ENCODE results near the gene CFAP91. TPM values are rescaled to one million over a fixed set of nuclear protein-coding genes. Genes with fewer than 3 reads are reported as not detected.

The CFAP91 gene
- total and polyA plus RNA-seq, 2 donors (not counting 1 experiment from before 2014, with no cell fraction given) = 0.48 to 6.4 TPM

GRCh38 chr3:119658994-119659393 is 43.8 kb upstream of the CFAP91 start:
- Histone ChIP-seq H3K9me3 (ENCODE audit: control extremely low read depth in 1 of 3, control insufficient read depth in 2 of 3, insufficient read depth in 1 of 3, low read length in 2 of 3) (no peaks in the 10 kb centered on the region), H3K79me2 (ENCODE audit: control insufficient read depth, insufficient read depth, low read length) (no peaks in the 10 kb centered on the region), H3K4me2 (replicated peaks; ENCODE audit: low read depth, low read length, poor library complexity, severe bottlenecking) (no peak overlapping the region), H3K9ac (ENCODE audit: low read length) (no peak overlapping the region), H3K27me3 (replicated peaks in 1 of 4; ENCODE audit: control extremely low read depth in 1 of 4, control insufficient read depth in 3 of 4, insufficient read depth in 4 of 4, low read length in 3 of 4) (no peaks in the 10 kb centered on the region), H3K36me3 (replicated peaks in 1 of 2; ENCODE audit: control extremely low read depth in 1 of 2, control insufficient read depth in 1 of 2, extremely low read depth in 1 of 2, insufficient read depth in 2 of 2, low read length in 1 of 2) (no peaks in the 10 kb centered on the region), H2AFZ (ENCODE audit: insufficient read depth, low read depth, low read length, poor library complexity, severe bottlenecking) (no peak overlapping the region), H4K20me1 (ENCODE audit: control insufficient read depth, insufficient read depth, low read length, poor library complexity, severe bottlenecking) (no peaks in the 10 kb centered on the region), H3K4me1 (ENCODE audit: control insufficient read depth in 2 of 2, insufficient read depth in 2 of 2, low read length in 2 of 2) (peaks cover 0 to 3% of the 10 kb centered on the region in 2 donors), H3K4me3 (ENCODE audit: control extremely low read depth in 1 of 5, extremely low read depth in 1 of 5, insufficient read depth in 1 of 5, low read depth in 2 of 5, low read length in 4 of 5) (no peak overlapping the region), H3K27ac (ENCODE audit: low read length in 2 of 2) (no peak overlapping the region)
- H3K9me3 Mint-ChIP-seq (ENCODE audit: insufficient read depth) = no peaks in the 10 kb centered on the region
- ChIA-PET POLR2A (no interaction called here), CTCF (interaction anchor here (1.7 kb wide), 1 partner anchor 22 kb away, joined by 6 read pairs; no protein-coding TSS in a partner anchor)
- no peak overlapping the region for H3K4me3 Mint-ChIP-seq
- H3K4me1 Mint-ChIP-seq = peaks cover 29% of the 10 kb centered on the region
- intact Hi-C loops (cut with micrococcal nuclease) = no loop called here
- H3K27me3 Mint-ChIP-seq = no peaks in the 10 kb centered on the region
- no CpG with 5 or more reads among the region's 2 CpGs for WGBS (ENCODE audit: insufficient coverage)
- no peak for ATAC-seq (ENCODE audit: low read depth)
- DNase-seq = no peak
- H3K27ac Mint-ChIP-seq = no peak overlapping the region
- TF ChIP-seq EZH2 (IDR thresholded peaks at IDR 0.05; ENCODE audit: borderline replicate concordance, insufficient read depth, low read depth, low read length, poor library complexity, severe bottlenecking) (no peak), CTCF (IDR thresholded peaks at IDR 0.05) (no peak)

- Histone ChIP-seq H3K9ac (ENCODE audit: low read length) (no peak overlapping the region), H3K4me1 (ENCODE audit: control insufficient read depth in 2 of 2, insufficient read depth in 2 of 2, low read length in 2 of 2) (peaks cover 6 to 8% of the 10 kb centered on the region in 2 donors), H3K27me3 (replicated peaks in 1 of 4; ENCODE audit: control extremely low read depth in 1 of 4, control insufficient read depth in 3 of 4, insufficient read depth in 4 of 4, low read length in 3 of 4) (no peaks in the 10 kb centered on the region), H3K27ac (ENCODE audit: low read length in 2 of 2) (no peak overlapping the region), H3K9me3 (ENCODE audit: control extremely low read depth in 1 of 3, control insufficient read depth in 2 of 3, insufficient read depth in 1 of 3, low read length in 2 of 3) (no peaks in the 10 kb centered on the region), H3K36me3 (replicated peaks in 1 of 2; ENCODE audit: control extremely low read depth in 1 of 2, control insufficient read depth in 1 of 2, extremely low read depth in 1 of 2, insufficient read depth in 2 of 2, low read length in 1 of 2) (no peaks in the 10 kb centered on the region), H2AFZ (ENCODE audit: insufficient read depth, low read depth, low read length, poor library complexity, severe bottlenecking) (no peak overlapping the region), H4K20me1 (ENCODE audit: control insufficient read depth, insufficient read depth, low read length, poor library complexity, severe bottlenecking) (no peaks in the 10 kb centered on the region), H3K79me2 (ENCODE audit: control insufficient read depth, insufficient read depth, low read length) (no peaks in the 10 kb centered on the region), H3K4me3 (ENCODE audit: control extremely low read depth in 1 of 5, extremely low read depth in 1 of 5, insufficient read depth in 1 of 5, low read depth in 2 of 5, low read length in 4 of 5) (no peak overlapping the region), H3K4me2 (replicated peaks; ENCODE audit: low read depth, low read length, poor library complexity, severe bottlenecking) (no peak overlapping the region)
- peak overlapping the region; percentile 12 for H3K27ac Mint-ChIP-seq
- ChIA-PET POLR2A (interaction anchor here (0.5 kb wide), 1 partner anchor 22 kb away, joined by 7 read pairs; no protein-coding TSS in a partner anchor), CTCF (no interaction called here)
- H3K27me3 Mint-ChIP-seq = no peaks in the 10 kb centered on the region
- TF ChIP-seq EZH2 (IDR thresholded peaks at IDR 0.05; ENCODE audit: borderline replicate concordance, insufficient read depth, low read depth, low read length, poor library complexity, severe bottlenecking) = no peak
- TF ChIP-seq CTCF (IDR thresholded peaks at IDR 0.05) = no peak
- ATAC-seq (ENCODE audit: low read depth) (no peak), DNase-seq (no peak)
- H3K4me3 Mint-ChIP-seq = no peak overlapping the region
- intact Hi-C loops (cut with micrococcal nuclease) = no loop called here
- 67% methylated on average over 8 of the region's 9 CpGs for WGBS (ENCODE audit: insufficient coverage)
- H3K9me3 Mint-ChIP-seq (ENCODE audit: insufficient read depth) = no peaks in the 10 kb centered on the region
- H3K4me1 Mint-ChIP-seq = peaks cover 36% of the 10 kb centered on the region
These were observed 43.1 kb upstream of the CFAP91 start for GRCh38 chr3:119659606-119660291.
